Measurements from ENCODE around the gene FAM47C. TPM values are rescaled to one million over a fixed set of nuclear protein-coding genes. Genes with fewer than 3 reads are reported as not detected.
"Not testable (repeated sequence)": the region's sequence is repeated elsewhere in the genome, so short reads cannot be mapped to it uniquely, and the experiment has no call there.

The FAM47C gene
- total RNA-seq, 2 donors from 2014 or later = not detected

GRCh38 chrX:36974911-36975310 lies 33.3 kb upstream of the FAM47C start:
- Histone ChIP-seq H3K36me3 (replicated peaks in 1 of 2; ENCODE audit: insufficient read depth in 1 of 2, low read depth in 2 of 2) (no peaks in the 10 kb centered on the region), H3K27ac (no peak overlapping the region), H3K4me1 (no peaks in the 10 kb centered on the region), H3K9me3 (no peaks in the 10 kb centered on the region), H3K4me3 (no peak overlapping the region), H3K27me3 (no peaks in the 10 kb centered on the region)
- no peak for DNase-seq
- intact Hi-C loops (cut with DNase I) = no loop called here
- no peak for ATAC-seq
- 83 to 89% methylated on average over 6 of the region's 6 CpGs for WGBS, 2 donors
- no peak for TF ChIP-seq POLR2A (IDR thresholded peaks at IDR 0.05)
- TF ChIP-seq CTCF (IDR thresholded peaks at IDR 0.05) = no peak

GRCh38 chrX:36978886-36979285 lies 29.3 kb upstream of the FAM47C start:
- ATAC-seq = no peak
- no peak for DNase-seq
- Histone ChIP-seq H3K4me1 (no peaks in the 10 kb centered on the region), H3K27ac (no peak overlapping the region), H3K9me3 (no peaks in the 10 kb centered on the region), H3K27me3 (no peaks in the 10 kb centered on the region), H3K4me3 (no peak overlapping the region), H3K36me3 (replicated peaks in 1 of 2; ENCODE audit: insufficient read depth in 1 of 2, low read depth in 2 of 2) (no peaks in the 10 kb centered on the region)
- intact Hi-C loops (cut with DNase I) = no loop called here
- WGBS, 2 donors = 78 to 88% methylated on average over 2 of the region's 2 CpGs
- TF ChIP-seq POLR2A (IDR thresholded peaks at IDR 0.05) (no peak), CTCF (IDR thresholded peaks at IDR 0.05) (no peak)

GRCh38 chrX:36983831-36984230 lies 24.3 kb upstream of the FAM47C start:
- DNase-seq = no peak
- intact Hi-C loops (cut with DNase I) = no loop called here
- no peaks in the 10 kb centered on the region for H3K36me3 ChIP-seq (replicated peaks in 1 of 2; ENCODE audit: insufficient read depth in 1 of 2, low read depth in 2 of 2)
- H3K27me3 ChIP-seq = no peaks in the 10 kb centered on the region
- no peak overlapping the region for H3K27ac ChIP-seq
- TF ChIP-seq POLR2A (IDR thresholded peaks at IDR 0.05) (no peak), CTCF (IDR thresholded peaks at IDR 0.05) (no peak)
- no peak for ATAC-seq
- H3K4me1 ChIP-seq = no peaks in the 10 kb centered on the region
- H3K9me3 ChIP-seq = no peaks in the 10 kb centered on the region
- no peak overlapping the region for H3K4me3 ChIP-seq
- 56 to 58% methylated on average over 3 of the region's 3 CpGs for WGBS, 2 donors

GRCh38 chrX:36985416-36986209 lies 22.6 kb upstream of the FAM47C start:
- intact Hi-C loops (cut with DNase I) = not testable (repeated sequence)
- peak; percentile 45 for ATAC-seq

More at GRCh38 chrX:36985416-36986209, 22.6 kb upstream of the FAM47C start:
- TF ChIP-seq CTCF (IDR thresholded peaks at IDR 0.05) = peak in 4 of 7 experiments; percentile 12 to 31 (median 25)
- not testable (repeated sequence) for H3K9me3 ChIP-seq; H3K4me3 ChIP-seq; H3K4me1 ChIP-seq; H3K36me3 ChIP-seq (replicated peaks in 1 of 2; ENCODE audit: insufficient read depth in 1 of 2, low read depth in 2 of 2); H3K27ac ChIP-seq; H3K27me3 ChIP-seq
- 0 to 3% methylated on average over 8 to 35 of the region's 89 CpGs for WGBS, 2 donors
- peak in 3 of 4 donors; percentile 22 to 60 (median 40) for DNase-seq

Data from body of pancreas (tissue), 4 donors.